ENCODE results near the gene OBSL1.

GRCh38 chr2:219614076-219614860 is 42.9 kb upstream of the OBSL1 start:
- TF ChIP-seq CTCF (conservative IDR thresholded peaks at IDR 0.05; ENCODE audit: low read depth, low read length) (no peak), EZH2 (IDR thresholded peaks at IDR 0.05; ENCODE audit: borderline replicate concordance, low read depth, low read length, poor library complexity, severe bottlenecking) (no peak)
